GM18517 (cell line): ENCODE data around the gene LILRA1.
"Not testable (repeated sequence)": the region's sequence is repeated elsewhere in the genome, so short reads cannot be mapped to it uniquely, and the experiment has no call there.

Source experiments
- ATAC-seq: cut with Tn5 transposase; IDR thresholded peaks from one replicate; pipeline ENCODE4 v1.9.1; 2021; ENCODE audit warnings: mild to moderate bottlenecking, moderate library complexity; ENCODE audit not compliant: unreplicated experiment

The LILRA1 gene

DNA sequence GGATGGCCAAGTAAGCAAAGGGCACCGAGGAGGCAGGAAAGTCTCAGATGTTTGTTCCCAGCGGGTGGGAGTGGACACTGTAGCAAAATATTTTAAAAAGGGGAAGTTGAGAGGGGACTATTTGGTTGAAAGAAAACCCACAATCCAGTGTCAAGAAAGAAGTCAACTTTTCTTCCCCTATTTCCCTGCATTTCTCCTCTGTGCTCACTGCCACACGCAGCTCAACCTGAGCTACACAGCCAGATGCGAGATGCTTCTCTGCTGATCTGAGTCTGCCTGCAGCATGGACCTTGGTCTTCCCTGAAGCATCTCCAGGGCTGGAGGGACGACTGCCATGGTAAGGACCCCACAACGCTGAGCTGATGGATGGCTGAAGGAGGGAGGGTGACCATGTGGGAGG lies at the start of gene LILRA1:
Gene LILRA1, plus strand, starts transcription at position 188 of the 400 bp plus-strand sequence. CDS start 613 bp downstream, outside the sequence.
- not testable (repeated sequence) for ATAC-seq

GRCh38 chr19:54548806-54549205 lies 44.6 kb upstream of the LILRA1 start:
- ATAC-seq: no peak

GRCh38 chr19:54549224-54549623 lies 44.2 kb upstream of the LILRA1 start:
- ATAC-seq: no peak

DNA sequence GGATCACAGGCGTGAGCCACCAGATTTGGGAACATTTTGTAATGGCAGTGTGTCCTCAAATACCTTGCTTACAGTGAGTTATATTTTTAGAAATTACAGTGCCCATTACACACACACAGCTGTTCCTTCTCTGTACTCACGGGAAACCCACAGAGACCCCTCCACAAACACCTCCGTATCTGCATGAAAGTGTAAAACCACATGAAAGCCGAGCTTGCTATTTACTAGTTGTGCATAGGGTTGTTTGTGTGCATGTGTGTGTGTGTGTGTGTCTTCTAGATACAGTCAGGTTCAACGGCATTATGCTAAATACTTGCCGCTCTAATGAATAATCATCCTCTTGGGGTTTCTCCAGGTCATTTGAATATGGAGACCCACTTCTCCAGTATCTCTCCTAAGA lies 42.1 kb upstream of the LILRA1 start:
- ATAC-seq: no peak

DNA sequence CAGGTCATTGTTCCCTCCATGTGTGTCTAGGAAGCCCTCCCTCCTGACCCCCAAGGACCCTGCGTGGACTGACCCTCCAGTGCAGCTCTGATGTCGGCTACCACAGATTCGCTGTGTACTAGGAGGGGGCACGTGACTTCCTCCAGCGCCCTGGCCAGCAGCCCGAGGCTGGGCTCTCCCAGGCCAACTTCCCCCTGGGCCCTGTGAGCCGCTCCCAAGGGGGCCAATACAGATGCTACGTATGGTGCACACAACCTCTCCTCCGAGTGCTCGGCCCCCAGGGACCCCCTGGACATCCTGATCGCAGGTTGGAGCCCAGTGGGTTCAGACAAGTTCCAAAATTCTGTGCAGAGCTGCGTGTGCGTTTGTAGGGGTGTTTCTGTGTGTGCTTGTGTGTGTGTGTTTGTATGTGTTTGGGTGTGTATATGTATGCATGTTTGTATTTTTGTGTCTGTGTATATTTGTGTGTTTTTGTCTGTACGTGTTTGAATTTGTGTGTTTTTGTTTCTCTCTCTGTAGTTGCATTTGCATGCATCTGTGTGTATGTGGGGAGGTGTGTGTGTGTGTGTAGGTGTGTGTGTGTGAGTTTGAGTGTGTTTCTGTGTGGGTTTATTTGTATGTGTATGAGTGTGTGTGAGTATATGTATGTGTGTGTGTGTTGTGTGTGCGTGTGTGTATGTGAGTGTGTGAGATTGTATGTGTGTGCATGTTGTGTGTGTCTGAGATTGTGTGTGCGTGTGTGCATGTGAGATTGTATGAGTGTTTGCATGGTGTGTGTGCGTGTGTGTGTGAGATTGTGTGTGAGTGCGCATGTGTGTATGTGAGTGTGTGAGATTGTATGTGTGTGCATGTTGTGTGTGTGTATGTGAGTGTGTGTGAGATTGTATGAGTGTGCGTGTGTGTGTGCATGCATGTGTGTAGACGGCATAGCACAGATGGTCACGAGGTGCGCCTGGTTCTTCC lies 41.2 kb upstream of the LILRA1 start:
- no peak for ATAC-seq

GRCh38 chr19:54552913-54553310 lies 40.5 kb upstream of the LILRA1 start:
- no peak for ATAC-seq

GRCh38 chr19:54554006-54554405 lies 39.4 kb upstream of the LILRA1 start:
- ATAC-seq: no peak

DNA sequence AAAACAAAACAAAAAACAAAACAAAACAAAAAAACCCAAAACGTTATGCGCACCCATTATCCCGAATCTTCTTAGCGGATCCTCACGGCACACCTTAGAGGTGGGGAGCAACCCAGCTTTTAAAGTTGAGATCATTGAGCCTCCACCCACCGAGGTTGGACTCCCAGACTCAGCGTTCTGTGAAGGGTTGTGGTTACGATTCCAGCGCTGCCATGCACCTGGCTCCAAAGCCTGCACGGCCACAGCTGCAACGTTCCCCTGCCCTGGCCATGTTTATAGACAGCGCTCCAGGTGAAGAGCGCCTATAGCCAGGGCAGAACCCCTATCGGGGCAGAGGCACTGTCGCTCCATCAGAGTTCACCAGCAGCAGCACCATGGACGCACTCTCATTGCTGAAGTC lies 38.5 kb upstream of the LILRA1 start:
- ATAC-seq: no peak

DNA sequence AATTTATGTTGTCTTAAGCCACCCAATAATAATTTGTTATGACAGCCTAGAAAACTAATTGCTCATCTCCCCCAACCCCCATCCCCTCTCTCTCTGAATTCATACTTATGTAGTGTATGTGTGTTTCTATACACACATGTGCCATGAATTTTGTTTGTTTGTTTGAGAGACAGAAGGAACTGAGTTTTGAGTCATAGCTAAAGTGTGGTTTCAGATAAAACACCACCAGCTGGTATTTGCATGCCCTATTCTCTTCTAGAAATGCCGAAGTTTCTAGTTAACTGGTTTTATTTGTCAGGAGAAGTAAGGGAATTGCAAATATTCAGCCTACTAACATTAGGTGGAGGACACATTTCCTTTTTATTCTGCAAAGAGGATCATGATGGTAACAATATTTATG lies 37.2 kb upstream of the LILRA1 start:
- no peak for ATAC-seq

GRCh38 chr19:54558339-54558738 lies 35.1 kb upstream of the LILRA1 start:
- ATAC-seq: no peak

- no peak for ATAC-seq
Observed at GRCh38 chr19:54560881-54561385, 32.5 kb upstream of the LILRA1 start.

DNA sequence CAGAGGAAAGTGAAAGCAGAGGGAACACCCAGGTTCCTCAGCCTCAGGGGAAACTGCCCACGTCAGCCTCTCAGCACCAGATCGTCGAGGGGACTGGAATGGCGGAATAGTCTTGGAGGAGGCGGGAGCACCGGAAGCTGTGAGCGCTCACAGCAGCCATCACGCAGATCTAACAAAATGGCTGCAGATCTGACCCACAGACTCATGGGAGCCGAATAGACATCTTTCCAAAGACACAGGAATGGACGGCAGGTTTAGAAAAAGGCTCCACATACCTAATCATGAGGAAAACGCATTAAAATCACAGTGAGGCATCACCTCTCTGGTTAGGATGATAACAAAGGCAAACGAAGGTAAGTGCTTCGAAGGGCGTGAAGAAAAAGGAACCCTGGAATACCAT lies 31.6 kb upstream of the LILRA1 start:
- ATAC-seq: no peak

- not testable (repeated sequence) for ATAC-seq
Observed at GRCh38 chr19:54563206-54563605, 30.2 kb upstream of the LILRA1 start.

- no peak for ATAC-seq
Observed at GRCh38 chr19:54570316-54570715, 23.1 kb upstream of the LILRA1 start.

- ATAC-seq: not testable (repeated sequence)
Observed at GRCh38 chr19:54571715-54572615, 21.5 kb upstream of the LILRA1 start.

DNA sequence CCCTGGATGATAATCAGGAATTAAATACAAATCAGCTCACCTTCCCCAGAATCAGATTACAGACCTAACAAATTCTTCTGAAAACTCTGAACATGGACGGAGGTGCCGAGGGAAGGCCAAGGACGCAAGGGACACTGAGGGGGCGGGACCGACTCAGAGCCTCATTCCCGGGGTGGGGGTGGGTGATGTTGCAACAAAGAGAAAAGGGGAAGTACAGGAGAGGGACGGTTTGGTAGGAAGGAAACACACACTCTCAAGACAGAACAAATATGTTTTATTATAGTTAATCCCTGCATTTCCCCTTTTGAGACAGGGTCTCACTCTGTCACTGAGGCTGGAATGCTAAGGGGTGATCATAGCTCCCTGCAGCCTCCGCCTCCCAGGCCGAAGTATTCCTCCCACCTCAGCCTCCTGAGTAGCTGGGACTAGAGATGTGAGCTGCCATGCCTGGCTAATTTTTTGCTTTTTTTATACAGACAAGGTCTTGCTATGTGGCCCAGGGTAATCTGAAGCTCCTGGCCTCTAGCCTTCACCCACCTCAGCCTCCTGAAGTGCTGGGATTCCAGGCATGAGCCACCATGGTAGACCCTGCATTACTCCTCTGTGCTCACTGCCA lies 20.6 kb upstream of the LILRA1 start:
- no peak for ATAC-seq

GRCh38 chr19:54573330-54573872 lies 20.0 kb upstream of the LILRA1 start, which contains the start of gene LILRA2:
LILRA2 (plus strand) TSS chr19:54573790; CDS start chr19:54573879, 89 bp downstream.
- ATAC-seq: no peak

- no peak for ATAC-seq
Observed at GRCh38 chr19:54574051-54574450, 19.4 kb upstream of the LILRA1 start.

DNA sequence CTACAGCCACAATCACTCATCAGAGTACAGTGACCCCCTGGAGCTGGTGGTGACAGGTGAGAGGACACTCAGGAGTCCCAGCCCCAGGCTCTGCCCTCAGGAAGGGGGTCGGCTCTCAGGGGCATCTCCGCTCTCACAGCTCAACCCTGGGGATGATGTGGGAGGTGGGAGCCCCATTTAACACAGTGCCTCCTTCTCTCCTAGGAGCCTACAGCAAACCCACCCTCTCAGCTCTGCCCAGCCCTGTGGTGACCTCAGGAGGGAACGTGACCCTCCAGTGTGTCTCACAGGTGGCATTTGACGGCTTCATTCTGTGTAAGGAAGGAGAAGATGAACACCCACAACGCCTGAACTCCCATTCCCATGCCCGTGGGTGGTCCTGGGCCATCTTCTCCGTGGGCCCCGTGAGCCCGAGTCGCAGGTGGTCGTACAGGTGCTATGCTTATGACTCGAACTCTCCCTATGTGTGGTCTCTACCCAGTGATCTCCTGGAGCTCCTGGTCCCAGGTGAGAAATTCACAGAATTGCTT lies 18.8 kb upstream of the LILRA1 start:
- ATAC-seq: no peak

DNA sequence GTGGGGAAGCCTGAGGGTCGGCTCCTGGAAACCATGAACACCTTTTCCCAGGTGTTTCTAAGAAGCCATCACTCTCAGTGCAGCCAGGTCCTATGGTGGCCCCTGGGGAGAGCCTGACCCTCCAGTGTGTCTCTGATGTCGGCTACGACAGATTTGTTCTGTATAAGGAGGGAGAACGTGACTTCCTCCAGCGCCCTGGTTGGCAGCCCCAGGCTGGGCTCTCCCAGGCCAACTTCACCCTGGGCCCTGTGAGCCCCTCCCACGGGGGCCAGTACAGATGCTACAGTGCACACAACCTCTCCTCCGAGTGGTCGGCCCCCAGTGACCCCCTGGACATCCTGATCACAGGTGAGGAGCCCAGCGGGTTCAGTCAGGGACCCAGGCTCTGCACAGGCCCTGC lies 18.2 kb upstream of the LILRA1 start:
- not testable (repeated sequence) for ATAC-seq
